ENCODE measurements around the gene CSKMT. TPM values are rescaled to one million over a fixed set of nuclear protein-coding genes. Genes with fewer than 3 reads are reported as not detected.
A peak's percentile ranks its signal among the peaks of the same experiment; 100 is the strongest.
"Not testable (repeated sequence)": the region's sequence is repeated elsewhere in the genome, so short reads cannot be mapped to it uniquely, and the experiment has no call there.

The CSKMT gene, protein sequence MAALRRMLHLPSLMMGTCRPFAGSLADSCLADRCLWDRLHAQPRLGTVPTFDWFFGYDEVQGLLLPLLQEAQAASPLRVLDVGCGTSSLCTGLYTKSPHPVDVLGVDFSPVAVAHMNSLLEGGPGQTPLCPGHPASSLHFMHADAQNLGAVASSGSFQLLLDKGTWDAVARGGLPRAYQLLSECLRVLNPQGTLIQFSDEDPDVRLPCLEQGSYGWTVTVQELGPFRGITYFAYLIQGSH
- total RNA-seq = 10.2 TPM

DNA sequence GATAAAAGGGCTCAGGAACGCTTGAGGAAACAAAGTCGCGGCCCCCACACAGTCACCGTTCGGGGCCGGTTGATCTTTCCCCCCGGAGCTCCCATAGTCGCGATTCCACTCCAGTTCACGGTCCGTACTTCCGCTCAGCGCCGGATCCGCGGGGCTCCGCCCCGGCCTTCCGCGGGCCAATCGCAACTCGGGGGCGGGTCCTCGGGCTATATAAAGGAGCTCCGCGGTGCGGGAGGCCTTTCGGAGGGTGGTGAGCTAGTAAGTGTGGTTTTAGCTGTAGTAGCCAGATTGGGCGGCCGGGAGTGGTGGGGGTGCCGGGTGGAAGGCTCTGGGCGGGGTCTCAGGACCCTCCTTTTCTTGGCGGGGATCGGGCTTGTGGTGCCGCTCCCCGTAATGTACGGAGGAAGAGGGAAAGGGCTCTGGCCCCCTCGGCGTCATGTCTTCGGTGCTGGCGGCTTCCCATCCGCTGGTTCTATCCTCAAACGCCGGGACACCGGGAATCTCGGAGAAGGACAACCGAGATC, at the start of gene CSKMT, which contains the start of gene C11orf98:
Gene CSKMT, plus strand, starts transcription at position 238 of the 524 bp plus-strand sequence. CDS start 568 bp downstream, outside the sequence.
Gene C11orf98, minus strand, starts transcription at position 136 of the 524 bp plus-strand sequence. Its CDS starts 41 bp downstream, at position 95.
- FAIRE-seq (no peak), DNase-seq (ENCODE audit: low spot score in 2 of 2) (peak; percentile 92 to 98)

DNA sequence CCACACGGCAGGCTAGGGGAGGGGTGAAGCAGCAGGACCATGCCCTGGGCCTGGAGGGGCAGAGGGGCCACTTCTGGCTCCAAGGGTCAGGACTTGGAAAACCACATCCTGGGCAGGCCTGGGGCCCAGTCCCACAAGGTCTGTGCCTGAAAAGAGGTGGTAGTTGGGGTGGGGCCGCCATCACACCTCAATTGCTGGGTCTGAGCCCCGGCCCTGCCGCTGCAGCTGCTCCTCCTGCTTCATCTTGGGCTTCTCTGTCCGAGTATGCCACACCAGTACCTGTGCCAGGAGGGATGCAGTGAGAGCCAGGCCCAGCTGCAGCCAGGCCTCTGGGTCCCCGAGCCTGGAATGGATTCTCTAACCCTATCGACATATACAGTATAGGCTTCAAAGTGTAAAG, 49.6 kb upstream of the CSKMT start:
- no peak for FAIRE-seq
- DNase-seq (ENCODE audit: low spot score in 2 of 2) = no peak

DNA sequence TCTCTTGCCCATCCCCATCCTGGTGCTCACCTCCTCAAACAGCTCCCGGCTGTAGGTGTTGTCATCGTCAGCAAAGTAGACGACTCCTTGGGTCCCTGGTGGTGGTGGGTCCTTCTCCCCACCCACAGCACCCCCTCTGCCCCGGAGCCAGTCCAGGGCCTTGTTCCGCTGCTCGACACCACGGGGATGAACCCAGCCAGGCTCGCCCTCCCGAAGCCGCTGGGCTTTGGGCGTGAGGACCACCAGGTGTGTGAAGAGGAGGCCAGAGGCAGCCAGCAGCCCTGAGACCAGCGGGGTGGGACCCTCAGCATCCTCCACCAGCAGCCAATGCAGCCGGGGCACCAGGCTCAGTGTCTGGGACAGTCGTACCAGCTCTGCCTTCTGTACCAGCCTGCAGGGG, 48.2 kb upstream of the CSKMT start:
- DNase-seq (ENCODE audit: low spot score in 2 of 2); FAIRE-seq: not testable (repeated sequence)

DNA sequence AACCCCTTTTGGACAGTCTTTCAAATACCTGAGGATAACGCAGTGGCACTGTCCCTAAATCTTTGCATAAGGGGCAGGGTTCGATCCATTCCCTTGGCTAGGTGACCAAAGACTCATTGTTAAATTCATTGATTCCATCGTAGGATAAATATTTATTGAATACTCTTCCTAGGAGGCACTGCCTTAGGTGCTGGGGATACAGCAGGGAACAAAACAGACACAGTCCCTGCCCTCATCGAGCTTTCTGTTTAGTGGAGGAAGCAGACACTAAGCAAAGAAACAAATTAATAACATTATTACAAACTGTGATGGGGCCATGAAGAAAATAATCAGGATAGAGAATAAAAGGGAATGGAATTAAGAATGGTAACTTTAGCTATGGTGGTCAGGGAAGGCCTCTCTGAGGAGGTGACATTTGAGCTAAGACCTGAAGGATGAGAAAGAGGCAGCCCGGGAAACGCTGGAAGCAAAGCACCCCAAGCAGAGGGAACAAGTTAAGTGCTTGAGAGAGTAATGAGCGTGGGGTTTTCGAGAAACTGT, 44.0 kb upstream of the CSKMT start:
- DNase-seq (ENCODE audit: low spot score in 2 of 2) (no peak), FAIRE-seq (no peak)

DNA sequence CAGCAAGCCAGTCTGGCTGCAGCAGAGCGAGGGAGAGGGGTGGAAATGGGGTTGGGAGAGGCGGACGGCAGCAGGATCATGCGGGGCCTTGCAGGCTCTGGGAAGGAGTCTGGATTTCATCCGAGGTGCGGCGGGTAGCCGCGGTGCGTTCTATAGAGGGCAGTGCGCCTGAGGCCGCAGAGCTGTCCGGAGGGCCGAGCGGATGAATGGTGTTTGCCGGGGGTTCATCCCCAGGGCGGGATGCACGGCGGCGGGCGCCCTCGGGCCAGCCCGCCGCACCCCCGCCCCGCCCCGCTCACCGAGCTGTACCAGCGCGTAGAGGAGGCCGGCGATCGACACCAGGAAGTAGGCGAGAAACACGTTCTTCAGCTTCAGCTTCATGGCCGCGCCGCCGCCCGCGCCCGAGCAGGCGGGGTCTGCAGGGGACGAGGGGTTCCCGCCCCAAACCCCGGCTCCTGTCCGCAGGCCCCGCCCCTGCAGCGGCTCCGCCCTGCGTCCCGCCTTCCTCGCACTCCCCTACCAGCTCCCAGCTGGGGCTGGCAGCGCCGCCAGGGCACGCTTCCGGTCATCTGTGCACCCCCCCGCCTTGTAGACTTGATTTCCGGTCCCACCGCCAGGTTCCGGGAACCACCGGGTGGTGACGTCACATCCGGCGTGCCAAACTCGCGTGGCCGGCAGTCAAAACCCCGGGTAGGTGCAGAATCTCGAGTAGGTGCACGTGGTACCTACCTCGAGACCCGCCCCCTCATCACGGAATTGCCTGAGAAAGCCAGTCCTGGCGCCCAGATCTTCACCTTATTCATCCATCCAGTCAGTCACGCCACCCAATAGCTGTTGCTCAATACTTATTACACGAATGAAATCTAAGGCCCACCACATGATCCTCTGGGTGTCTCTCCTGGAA, 43.3 kb upstream of the CSKMT start, which contains the start of gene B3GAT3:
Gene B3GAT3, minus strand, starts transcription at position 420 of the 904 bp plus-strand sequence. Its CDS starts 39 bp downstream, at position 381.
- DNase-seq (ENCODE audit: low spot score in 2 of 2) = peak; percentile 99
- no peak for FAIRE-seq

DNA sequence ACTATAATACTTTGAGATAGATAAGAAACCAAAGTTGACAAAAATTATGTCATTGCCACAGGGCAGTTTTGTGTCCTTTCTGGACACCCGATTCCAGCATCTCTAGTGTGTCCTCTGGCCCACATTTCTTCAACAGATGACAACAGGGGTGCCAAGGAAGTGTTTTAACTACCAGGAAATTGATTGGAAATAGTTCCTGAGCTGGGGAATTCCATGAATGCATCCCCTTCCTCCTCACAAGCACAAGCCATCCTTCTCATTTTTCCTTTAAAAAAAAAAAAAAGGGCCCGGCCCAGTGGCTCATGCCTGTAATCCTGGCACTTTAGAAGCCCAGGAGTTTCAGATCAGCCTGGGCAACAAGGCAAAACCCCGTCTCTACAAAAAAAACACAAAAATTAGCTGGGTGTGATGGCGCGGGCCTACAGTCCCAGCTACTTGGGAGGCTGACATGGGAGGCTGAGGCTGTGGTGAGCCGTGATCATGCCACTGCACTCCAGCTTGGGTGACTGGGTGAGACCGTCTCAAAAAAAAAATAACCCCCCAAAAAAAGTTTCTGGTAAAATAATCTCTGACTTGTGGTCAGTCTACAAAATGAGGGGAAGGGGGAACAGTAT, 42.5 kb upstream of the CSKMT start:
- DNase-seq (ENCODE audit: low spot score in 2 of 2) = no peak
- no peak for FAIRE-seq

DNA sequence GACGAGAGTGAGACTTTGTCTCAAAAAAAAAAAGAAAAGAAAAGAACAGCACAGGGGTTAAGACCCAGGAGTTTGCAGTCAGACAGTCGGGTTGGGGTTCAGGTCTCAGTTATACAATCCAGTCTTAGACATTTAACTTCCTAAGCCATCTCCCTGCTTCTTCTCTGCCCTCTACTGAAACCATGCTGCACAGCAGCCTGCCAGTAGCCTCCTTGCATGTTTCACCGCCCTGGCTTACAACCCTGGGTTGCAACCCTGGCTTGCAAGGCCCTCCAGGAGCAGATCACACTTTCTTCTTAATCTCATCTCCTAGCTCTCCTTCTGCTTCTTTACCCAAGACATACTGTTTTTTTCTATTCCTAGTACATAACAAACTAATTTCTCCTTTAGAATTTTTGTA, 37.4 kb upstream of the CSKMT start:
- no peak for FAIRE-seq
- no peak for DNase-seq (ENCODE audit: low spot score in 2 of 2)

DNA sequence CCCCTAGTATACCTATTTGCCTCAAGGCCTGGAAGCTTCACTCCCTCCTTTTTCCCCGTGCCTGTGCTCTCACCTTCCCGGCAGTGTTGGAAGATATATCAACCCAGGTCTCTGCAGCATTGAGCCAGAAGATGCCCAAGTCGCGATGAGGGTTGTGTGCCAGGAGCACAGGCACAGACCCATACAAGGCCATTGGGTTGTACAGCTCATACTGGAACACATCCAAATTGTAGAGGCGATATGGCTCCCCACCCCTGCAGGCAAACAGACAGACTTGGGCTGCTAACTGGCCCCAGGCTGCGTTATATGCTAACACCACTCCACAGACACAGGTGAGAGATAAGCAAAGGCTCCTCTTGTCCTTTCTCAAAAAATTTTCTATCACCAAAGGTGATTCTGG, 32.6 kb upstream of the CSKMT start:
- FAIRE-seq (no peak), DNase-seq (ENCODE audit: low spot score in 2 of 2) (no peak)

DNA sequence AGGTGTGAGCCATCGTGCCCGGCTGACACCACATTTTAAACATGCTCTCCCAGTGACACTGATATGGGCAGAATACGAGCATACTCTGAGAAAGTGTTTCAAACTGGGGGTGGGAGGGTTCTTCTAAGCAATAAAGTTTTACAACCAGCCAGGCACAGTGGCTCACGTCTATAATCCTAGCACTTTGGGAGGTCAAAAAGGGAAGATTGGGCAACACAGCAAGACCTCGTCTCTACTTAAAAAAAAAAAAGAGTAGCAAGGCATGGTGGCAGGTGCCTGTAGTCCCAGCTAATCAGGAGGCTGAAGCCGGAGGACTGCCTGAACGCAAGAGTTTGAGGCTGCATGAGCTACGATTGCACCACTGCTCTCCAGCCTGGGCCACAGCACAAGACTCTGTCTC, 20.9 kb upstream of the CSKMT start:
- DNase-seq (ENCODE audit: low spot score in 2 of 2) (no peak), FAIRE-seq (no peak)

DNA sequence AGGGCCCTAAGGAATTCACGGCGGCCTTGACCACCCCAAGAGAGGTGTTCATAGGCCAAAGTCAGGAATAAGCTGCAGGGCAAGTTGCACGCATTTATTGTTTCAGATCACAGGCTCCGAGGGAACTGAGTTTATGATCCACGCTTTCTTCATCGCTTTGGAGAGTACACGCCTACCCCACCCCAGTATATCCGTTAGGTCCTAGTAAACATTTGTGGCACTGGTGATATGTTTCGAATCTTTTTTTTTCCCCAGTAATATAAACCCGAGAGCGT, 19.5 kb upstream of the CSKMT start:
- FAIRE-seq = no peak

DNA sequence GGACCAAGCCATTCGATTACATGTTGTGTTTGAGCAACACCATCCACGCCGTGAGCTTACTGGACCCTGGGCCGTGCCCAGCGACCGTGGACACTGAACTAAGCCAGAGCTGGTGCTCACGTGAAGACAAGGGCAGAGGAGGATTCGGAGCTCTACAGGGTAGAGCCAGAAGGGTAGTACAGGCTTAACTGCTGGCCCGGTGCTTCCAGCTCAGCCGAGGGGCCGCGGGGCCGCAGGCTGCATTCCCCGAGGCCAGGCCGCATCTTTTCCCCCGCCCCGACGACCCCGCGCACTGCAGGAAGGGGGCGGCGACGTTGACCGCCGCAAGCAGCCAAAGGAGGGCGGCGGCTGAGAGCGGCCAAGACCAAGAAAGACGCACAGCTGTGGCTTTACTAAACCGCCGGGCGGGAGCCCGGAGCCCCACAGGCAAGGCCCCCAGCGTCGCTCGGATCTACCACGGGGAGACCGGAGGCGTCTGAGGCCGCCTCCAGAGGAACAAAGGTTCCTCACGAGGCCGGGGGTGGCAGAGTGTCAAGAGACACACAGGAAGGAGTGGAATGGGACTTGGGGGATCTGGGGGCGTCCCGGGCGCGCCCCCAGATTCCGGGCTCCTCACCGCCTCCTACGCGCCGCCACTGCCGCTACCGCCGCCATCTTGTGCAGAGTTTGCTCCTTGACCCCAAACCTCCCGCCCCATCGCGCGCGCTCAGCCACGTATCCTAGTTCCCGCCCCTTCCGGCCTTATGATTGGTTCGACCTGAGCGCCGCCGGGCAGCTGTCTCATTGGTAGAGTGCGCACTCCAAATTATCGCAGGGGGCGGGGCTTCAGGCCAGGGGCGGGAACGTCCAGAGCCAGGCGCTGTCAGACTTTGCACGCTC, 18.9 kb upstream of the CSKMT start, which contains the start of gene GANAB:
Gene GANAB, minus strand, starts transcription at position 668 of the 879 bp plus-strand sequence. Its CDS starts 14 bp downstream, at position 654.
- DNase-seq (ENCODE audit: low spot score in 2 of 2) (peak; percentile 99 to 100), FAIRE-seq (peak; percentile 55)

More for the DNA sequence above, 19.5 kb upstream of the CSKMT start:
- DNase-seq (ENCODE audit: low spot score in 2 of 2) = no peak

DNA sequence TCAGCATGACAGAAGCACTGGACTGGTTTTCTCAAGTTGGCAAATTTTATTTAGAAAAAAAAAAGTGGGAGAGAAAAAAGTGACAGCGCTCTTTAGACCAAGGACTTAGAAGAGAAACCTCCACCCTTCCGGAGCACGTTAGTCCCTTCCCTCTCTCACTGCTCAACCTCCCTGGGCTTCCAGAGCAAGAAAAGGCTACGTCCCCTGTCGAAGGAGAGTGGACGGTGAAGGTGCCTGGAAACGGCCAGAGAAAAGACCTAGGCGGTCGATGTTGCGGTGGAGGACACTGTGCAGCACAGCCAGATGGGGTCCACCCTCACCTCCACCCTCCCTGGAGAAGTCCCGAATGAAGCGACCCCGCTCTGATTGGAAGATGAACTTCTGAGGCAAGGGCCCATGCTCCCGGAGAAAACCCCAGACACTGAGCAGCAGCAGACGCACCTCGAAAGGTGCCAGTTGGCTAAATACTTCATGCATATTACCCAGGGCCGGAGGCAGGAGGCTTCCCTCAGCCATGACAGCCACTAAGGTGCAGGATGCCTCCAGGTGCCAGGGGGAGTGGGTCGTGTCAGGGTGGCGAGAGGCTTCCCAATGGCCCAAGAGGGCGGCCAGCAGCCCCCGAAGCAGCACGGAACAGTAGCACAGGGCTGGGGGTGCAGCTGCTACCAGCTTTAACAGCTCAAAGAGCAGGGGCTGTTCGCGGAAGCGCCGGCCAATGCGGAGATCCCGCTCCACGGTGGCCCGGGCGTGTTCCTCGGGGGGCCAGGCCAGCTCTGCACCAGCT, 18.1 kb upstream of the CSKMT start:
- no peak for DNase-seq (ENCODE audit: low spot score in 2 of 2)
- no peak for FAIRE-seq

DNA sequence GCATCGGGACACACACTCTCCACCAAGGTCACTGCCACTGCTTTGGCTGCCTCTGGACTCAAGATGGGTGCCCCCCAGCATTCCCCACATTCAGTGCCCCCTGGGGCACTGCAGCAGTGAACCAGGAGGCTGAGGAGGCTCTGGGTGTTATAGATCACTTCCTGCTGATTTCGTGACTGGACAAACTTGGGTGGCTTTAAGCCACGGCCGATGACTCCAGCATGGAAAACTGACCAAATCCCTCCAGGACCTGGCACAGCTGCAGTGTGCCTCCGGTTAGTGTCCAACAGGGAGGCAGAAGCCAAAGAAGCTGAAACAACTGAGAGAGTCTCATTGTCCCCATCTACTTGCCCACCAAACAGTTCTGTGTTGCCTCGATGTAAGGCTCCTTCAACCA, 17.5 kb upstream of the CSKMT start:
- FAIRE-seq = no peak
- no peak for DNase-seq (ENCODE audit: low spot score in 2 of 2)

DNA sequence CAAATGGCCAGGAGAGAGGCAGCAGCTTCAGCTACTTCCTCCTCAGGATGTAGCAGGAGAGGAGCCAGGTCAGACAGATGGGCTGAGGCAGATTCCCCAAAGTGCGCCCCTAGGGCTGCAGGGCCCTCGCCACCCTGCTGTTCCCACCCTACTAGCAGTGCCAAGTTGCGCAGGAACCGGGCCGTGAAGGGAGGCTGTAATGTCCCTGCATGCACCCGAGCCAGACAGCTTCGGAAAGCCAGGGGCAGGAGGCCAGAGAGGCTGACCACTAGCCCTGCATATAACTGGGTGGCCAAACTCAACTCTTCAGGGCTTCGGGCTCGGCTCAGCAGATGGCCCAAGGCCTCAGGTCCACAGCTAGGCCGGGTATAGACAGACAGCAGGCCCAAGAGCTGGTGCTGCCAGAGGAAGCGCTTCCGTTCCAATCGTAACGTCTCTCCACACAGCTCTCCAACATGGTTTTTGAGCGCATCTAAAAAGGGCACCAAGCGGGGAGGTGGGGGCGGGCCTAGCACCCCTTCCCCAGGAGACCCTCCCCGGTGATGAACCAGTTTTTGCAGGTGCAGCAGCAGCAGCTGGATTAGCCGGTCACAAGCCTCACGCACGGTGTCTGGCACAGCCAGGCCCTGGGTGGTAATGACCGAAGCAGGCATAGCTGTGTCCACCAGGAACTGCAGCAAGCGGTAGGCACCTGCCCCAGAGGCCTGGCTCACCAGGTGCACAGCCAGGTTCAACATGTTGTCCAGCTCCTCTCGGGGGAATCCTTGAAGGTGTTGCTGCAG, 16.7 kb upstream of the CSKMT start:
- FAIRE-seq = no peak
- no peak for DNase-seq (ENCODE audit: low spot score in 2 of 2)

DNA sequence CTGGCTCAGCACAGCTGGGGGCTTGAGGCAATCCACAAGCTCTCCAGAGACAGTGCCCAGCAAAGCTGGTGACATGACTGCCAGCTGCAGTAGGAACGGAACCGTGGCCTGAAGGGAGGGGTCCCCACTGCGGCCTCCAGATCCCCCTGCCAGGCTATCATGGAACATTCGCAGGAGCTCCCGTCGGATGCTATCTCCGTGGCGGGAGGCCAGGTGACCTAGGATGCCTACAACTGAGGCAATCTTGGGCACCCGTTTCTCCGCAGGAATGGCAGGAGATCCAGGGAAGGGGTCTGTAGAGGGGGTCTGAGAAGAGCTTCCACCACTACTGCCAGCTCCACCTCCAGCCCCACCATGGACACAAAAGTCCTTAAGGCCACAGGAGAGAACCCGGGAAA, 16.1 kb upstream of the CSKMT start:
- DNase-seq (ENCODE audit: low spot score in 2 of 2) (no peak), FAIRE-seq (no peak)

DNA sequence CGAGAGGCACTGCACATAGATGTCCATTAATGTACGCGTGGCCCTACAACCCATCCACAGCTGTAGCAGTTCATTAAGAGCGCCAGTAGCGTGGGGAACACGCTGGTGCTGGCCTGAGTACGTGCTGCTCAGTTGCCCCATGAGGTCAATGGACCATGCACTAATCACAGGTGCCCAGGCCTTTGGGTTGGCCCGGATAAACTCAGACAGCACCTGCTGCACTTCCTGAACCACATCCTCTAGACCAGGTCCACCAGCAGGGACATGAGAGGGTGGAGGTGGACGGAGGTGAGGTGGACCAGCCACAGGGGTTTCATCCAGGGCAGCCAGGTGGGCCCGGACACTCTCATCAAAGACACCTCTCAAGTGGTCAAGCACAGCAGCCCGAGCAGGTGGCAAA, 15.6 kb upstream of the CSKMT start:
- DNase-seq (ENCODE audit: low spot score in 2 of 2) = no peak
- no peak for FAIRE-seq

DNA sequence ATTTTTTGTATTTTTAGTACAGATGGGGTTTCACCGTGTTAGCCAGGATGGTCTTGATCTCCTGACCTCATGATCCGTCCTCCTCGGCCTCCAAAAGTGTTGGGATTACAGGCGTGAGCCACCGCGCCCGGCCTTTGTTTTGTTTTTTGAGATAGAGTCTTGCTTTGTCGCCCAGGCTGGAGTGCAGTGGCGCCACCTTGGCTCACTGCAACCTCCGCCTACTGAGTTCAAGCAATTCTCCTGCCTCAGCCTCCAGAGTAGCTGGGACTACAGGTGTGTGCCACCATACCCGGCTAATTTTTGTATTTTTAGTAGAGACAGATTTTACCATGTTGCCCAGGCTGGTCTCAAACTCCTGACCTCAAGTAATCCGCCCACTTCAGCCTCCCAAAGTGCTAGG, 14.8 kb upstream of the CSKMT start:
- not testable (repeated sequence) for FAIRE-seq; DNase-seq (ENCODE audit: low spot score in 2 of 2)
